GM21528 (cell line): ENCODE data around the gene MCL1.
"Not testable (repeated sequence)": the region's sequence is repeated elsewhere in the genome, so short reads cannot be mapped to it uniquely, and the experiment has no call there.

ENCODE experiments used
- ATAC-seq: cut with Tn5 transposase; IDR thresholded peaks from one replicate; pipeline ENCODE4 v1.9.1; 2021; ENCODE audit warnings: mild to moderate bottlenecking, moderate library complexity; ENCODE audit not compliant: unreplicated experiment, low FRiP score

MCL1 gene

DNA sequence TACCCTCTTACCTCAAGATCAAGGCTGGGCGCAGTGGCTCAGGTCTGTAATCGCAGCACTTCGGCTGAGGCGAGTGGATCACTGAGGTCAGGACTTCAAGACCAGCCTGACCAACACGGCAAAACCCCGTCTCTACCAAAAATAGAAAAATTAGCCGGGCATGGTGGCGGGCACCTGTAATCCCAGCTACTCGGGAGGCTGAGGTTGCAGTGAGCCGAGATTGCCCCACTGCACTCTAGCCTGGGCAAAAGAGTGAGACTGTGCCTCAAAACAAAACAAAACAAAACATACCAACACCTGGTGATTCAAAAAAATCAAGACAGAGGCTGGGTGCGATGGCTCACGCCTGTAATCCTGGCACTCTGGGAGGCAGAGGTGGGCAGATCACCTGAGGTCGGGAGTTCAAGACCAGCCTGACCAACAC lies 5.8 kb downstream of the MCL1 start:
- ATAC-seq = not testable (repeated sequence)

- no peak for ATAC-seq
These were observed 6.3 kb downstream of the MCL1 start for GRCh38 chr1:150572918-150573647.

GRCh38 chr1:150568594-150568966 lies 10.8 kb downstream of the MCL1 start:
- ATAC-seq = no peak

GRCh38 chr1:150567717-150568593 lies 11.5 kb downstream of the MCL1 start:
- peak; percentile 21 for ATAC-seq

DNA sequence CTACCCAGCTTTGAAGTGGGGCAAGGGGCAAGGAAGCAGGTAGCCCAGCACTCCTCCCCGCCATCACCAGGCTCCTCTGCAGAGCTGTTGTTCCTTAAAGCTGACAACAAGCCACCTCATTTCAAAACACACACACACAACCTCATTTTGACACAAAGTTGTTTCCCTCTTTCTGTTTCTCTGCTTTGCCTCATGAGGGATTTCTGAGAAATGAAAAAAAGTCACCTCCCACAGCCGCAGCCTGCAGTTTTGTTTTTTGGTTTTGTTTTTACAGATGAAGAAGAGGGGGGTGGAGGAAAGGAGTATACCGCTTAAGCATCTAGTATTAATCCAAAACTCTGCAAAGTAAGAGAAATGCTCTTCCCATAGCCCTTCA lies 12.1 kb downstream of the MCL1 start:
- peak; percentile 29 for ATAC-seq

DNA sequence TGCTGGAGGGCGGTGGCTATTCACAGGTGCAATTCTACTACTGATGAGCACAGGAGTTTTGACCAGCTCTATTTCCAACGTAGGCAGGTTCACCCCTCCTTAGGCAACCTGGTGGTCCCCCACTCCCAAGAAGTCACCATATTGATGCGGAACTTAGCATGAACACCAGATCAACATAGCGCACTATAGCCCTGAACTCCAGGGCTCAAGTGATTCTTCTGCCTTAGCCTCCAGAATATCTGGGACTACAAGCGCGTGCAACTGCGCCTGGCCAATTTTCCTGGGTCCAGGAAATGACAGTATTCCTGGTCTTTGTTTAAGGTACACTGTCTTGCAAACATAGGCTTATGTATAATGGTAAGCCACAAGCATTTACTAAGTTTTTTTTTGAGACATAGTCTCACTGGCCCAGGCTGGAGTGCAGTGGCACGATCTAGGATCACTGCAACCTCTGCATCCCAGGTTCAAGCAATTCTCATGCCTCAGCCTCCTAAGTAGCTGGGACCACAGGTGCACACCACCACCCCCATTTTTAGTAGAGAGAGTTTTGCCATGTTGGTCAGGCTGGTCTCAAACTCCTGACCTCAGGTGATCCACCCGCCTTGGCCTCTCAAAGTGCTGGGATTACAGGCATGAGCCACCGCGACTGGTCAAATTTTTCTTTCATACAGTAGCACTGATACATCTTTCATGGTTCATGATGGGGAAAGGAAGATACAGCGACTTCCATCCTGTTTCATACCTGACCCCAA lies 12.6 kb downstream of the MCL1 start:
- ATAC-seq = no peak

- ATAC-seq = not testable (repeated sequence)
These were observed 14.0 kb downstream of the MCL1 start for GRCh38 chr1:150565240-150565991.

DNA sequence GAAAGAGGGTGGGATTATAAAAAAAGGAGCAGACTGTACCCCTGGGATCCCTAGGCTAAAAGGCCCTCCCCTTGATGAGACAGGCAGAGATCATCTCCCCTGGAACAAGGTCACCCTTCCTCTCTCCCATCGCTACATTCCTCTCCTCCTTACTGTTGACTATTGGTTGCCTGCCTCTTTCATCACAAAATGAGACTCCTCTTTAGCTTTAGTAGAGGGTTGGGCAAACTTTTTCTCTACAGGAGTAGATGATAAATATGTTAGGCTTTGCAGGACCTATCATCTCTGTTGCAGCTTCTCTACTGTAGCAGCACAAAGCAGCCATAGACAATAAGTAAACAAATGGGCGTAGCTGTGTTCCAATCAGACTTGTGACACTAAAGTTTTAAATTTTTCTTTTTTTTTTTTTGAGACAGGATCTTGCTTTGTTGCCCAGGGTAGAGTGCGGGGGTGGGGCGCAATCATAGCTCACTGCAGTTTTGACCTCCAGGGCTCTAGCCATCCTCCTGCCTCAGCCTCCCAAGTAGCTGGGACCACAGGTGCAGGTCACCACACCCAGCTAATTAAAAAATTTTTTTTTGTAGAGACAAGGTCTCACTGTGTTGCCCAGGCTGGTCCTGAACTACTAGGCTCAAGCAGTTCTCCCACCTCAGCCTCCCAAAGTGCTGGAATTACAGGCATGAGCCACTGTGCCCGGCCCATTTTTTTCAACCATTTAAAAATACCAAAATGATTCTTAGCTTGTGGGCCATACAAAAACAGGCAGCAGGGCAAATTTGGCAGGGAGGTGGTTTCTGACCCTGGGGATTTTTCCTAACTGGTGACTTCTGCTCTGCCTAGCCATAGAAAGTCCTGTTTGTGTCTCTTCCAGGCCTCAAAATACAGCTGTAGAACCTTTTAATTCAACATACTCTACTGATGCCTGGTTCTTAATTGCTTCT lies 15.1 kb downstream of the MCL1 start:
- ATAC-seq = no peak

DNA sequence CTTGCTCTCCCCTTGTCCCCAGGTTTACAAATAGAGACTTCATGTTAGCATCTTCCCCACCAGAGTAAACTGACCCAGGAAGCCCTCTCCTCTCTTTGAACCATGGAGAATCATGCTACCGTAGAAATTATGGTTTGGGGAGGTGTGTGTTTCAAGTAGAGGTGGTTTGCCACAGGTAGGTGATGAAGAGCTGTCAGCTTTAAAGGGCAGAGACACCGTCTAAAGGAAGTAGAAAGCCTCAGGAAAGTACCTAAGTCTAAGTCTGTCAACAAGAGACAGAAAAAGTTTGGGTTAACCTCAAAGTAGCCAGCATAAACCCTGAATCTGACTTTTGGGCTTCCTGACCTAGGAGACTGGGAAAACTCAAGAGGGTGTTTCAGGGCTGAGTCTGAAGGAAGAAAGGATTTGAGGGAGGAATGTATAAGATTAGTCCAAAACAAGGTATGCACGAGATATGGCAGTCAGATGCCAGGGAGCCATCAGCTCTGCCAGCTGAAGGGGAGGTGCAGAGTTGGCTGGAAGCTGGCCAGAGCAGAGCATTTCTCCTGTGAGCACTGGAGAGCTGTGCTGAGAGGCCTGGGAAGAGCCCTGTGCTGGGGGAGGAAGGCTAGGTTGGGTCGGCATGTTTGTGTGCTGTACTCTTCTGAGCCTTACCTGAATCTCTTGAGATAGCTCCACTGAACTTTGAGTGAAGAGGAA lies 15.9 kb downstream of the MCL1 start:
- ATAC-seq = no peak

GRCh38 chr1:150562446-150563339 lies 16.7 kb downstream of the MCL1 start:
- ATAC-seq = peak; percentile 41

- ATAC-seq = peak; percentile 39
These were observed 17.4 kb downstream of the MCL1 start for GRCh38 chr1:150561974-150562445.

DNA sequence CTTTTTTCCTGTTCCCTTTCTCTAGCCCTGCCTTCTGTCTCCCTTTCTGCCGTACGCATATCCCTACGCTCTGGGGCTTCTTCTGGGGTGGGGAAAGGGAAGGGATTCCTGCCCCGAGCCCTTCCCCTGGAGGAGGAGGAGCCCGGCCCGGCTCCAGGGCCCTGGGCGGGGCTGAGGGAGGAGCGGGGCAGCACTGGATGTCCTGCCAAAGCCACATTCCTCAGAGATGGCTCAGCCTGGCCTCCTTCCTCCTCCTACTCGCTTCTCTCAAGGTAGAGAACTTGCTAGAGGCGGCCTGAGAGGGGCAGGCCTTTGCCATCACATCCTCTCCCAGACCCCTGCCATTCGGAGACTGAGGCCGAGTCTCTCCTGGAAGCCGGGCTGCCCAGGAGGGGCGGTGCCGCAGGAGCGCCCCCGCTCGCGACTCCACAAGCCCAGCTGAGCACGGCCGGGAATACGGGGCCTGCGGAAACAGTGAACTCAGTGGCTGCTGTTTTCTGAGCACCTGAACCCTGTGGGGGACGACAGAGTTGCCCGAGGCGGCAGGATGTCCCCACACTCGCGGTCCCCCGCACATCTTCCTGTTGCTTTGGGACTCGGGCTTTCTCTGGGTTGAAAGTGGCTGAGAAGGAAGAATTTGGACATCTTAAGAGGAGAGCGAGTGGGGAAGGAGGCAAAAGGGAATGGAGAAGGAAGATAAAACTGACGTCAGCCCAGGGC lies 18.0 kb downstream of the MCL1 start:
- ATAC-seq = peak; percentile 6

DNA sequence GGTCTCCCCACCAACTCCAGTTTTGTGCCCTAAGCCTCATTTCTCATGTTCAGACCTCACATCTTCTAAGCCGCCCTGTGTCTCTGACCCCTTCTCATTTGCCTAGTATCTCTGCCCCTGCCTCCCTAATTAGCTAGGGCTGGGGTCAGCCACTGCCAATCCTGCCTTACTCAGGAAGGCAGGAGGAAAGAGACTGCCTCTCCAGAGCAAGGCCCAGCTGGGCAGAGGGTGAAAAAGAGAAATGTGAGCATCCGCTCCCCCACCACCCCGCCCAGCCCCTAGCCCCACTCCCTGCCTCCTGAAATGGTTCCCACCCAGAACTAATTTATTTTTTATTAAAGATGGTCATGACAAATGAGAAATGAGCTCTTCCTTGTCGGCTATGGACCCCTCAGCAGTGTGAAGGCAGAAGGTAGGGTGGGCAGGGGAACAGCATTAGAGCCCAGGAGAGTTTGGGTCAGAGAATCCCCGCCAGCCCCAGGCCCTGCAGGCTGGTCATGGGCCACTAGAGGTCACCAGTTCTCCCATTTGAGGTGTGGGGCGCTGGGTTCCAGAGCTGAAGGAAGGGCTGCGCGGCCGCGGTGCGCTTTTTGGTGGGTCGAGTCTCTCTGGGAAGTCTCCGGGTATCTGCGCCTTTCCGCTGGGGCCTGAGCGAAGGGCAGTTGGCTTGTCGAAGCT lies 18.7 kb downstream of the MCL1 start:
- peak; percentile 28 for ATAC-seq

DNA sequence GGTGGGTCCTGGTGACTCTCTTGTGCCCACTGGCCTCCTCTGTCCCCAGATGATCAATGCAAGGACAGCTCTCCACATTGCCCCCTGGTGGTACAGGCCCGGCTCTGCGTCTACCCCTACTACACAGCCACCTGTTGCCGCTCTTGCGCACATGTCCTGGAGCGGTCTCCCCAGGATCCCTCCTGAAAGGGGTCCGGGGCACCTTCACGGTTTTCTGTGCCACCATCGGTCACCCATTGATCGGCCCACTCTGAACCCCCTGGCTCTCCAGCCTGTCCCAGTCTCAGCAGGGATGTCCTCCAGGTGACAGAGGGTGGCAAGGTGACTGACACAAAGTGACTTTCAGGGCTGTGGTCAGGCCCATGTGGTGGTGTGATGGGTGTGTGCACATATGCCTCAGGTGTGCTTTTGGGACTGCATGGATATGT lies 19.4 kb downstream of the MCL1 start:
- no peak for ATAC-seq

DNA sequence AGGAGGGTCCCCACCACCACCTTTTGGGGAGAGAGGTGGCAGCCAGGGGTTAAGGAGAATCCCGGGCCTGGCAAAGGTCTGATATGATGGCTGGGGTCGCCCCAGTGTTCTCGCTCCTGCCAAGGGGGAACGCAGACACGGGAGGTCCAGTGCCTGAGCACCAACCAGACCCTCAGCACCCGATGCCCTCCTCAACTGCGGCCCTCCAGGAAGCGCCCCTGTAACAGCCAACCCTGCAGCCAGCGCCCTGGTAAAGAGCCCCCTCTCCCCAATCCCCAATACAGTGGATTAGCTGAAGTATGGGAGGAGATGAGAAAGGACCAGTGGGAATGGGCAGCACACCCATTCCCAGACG lies 19.8 kb downstream of the MCL1 start:
- ATAC-seq = no peak
